Right lobe of liver (tissue), 4 donors: ENCODE measurements around the gene SLPI.

Experiments
- CTCF ChIP-seq, 4 donors: fragments of 200-600 bp in 3 of 4; fragments of 450-650 bp in 1 of 4; IDR thresholded peaks; one replicate each; pipeline versions ENCODE4 v1.5.1 to v1.8.0; 2016 to 2022; ENCODE audit warnings: antibody characterized with exemption in 4 of 4, mild to moderate bottlenecking in 2 of 4
- POLR2A ChIP-seq: fragments of 450-650 bp; IDR thresholded peaks from one replicate; pipeline ENCODE4 v1.6.1; 2017; ENCODE audit warnings: antibody characterized with exemption, mild to moderate bottlenecking
- donor health status: DM: no; HTN: no; CAD: no.
- donor health status: DM: no; HTN: no; CAD: no.
- donor health status: DM: no; HTN: yes; CAD: no.

GRCh38 chr20:45212836-45213235, 41.5 kb downstream of the SLPI start:
- TF ChIP-seq POLR2A (no peak), CTCF (IDR thresholded peaks at IDR 0.05) (no peak)
